RKO (cell line): ENCODE results near the gene ROR1.
"Not testable (repeated sequence)": the region's sequence is repeated elsewhere in the genome, so short reads cannot be mapped to it uniquely, and the experiment has no call there.

Source experiments
- DNase-seq: peaks from one replicate; pipeline ENCODE4 v3.0.0-alpha.2; 2016; ENCODE audit warnings: low spot score

Gene ROR1

DNA sequence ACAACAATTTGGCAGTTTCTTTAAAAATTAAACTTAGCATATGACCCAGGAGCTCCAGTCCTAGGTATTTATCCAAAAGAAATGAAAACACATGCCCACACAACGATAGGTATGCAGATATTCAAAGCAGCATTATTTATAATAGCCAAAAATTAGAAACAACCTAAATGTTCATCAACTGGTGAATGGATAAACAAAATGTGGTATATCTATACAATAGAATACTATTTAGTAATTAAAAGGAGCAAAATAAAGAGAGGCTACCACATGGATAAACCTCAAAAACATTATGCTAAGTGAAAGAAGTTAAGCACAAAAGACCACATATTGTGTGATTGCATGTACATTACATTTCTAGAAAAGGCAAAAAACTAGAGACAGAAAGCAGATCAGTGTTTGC lies 51.3 kb downstream of the ROR1 start:
- no peak for DNase-seq

- DNase-seq, result not testable (repeated sequence)
Observed at GRCh38 chr1:63826246-63826861, 52.5 kb downstream of the ROR1 start.

GRCh38 chr1:63827411-63828321 lies 53.8 kb downstream of the ROR1 start:
- no peak for DNase-seq

- no peak for DNase-seq
Observed at GRCh38 chr1:63828322-63829044, 54.7 kb downstream of the ROR1 start.

GRCh38 chr1:63829349-63830327 lies 55.8 kb downstream of the ROR1 start:
- no peak for DNase-seq

- DNase-seq, result no peak
Observed at GRCh38 chr1:63831409-63831808, 57.6 kb downstream of the ROR1 start.

GRCh38 chr1:63833363-63834119 lies 59.7 kb downstream of the ROR1 start:
- DNase-seq, result no peak

- DNase-seq, result no peak
Observed at GRCh38 chr1:63835128-63835527, 61.3 kb downstream of the ROR1 start.

GRCh38 chr1:63836374-63836773 lies 62.6 kb downstream of the ROR1 start:
- DNase-seq, result no peak

DNA sequence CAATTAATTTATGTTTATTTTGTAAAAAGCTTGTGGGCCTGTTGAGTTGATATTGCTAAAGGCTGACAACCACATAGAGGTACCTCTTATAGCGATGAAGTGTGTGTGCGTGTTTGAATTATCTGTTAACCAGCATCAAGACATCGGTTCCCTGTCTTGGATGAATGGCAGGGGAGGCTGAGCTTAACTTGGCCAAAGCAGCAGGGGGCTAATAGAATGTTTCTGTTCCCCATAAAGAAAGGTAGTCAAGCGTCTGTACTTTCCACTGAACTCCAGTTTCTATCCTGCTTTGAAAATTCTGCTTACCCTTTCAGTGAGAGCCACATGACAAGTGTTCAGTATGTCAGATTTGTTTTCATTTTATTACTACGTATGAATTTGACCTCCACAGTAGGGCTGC lies 63.0 kb downstream of the ROR1 start:
- DNase-seq, result no peak

GRCh38 chr1:63843010-63843409 lies 69.2 kb downstream of the ROR1 start:
- DNase-seq, result no peak

DNA sequence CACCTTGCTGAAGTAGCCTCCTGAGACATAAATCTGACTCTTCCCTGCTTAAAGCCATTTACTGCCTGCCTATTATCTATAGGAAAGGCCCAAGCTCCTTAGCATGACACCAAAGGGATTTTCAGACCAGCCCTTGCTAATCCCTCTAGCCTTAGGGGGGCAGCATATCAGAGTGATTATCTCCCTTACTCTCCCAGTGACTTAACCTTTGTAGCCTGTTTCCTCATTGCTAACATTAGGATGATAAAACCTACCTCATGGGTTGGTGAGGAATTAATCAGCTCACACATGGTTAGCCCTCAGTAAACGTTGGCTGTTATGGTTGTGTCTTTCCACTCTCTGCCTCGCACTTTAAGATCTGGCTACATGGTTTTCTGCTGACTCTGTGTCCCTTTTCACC lies 70.1 kb downstream of the ROR1 start:
- no peak for DNase-seq

- no peak for DNase-seq
Observed at GRCh38 chr1:63845346-63845745, 71.5 kb downstream of the ROR1 start.

DNA sequence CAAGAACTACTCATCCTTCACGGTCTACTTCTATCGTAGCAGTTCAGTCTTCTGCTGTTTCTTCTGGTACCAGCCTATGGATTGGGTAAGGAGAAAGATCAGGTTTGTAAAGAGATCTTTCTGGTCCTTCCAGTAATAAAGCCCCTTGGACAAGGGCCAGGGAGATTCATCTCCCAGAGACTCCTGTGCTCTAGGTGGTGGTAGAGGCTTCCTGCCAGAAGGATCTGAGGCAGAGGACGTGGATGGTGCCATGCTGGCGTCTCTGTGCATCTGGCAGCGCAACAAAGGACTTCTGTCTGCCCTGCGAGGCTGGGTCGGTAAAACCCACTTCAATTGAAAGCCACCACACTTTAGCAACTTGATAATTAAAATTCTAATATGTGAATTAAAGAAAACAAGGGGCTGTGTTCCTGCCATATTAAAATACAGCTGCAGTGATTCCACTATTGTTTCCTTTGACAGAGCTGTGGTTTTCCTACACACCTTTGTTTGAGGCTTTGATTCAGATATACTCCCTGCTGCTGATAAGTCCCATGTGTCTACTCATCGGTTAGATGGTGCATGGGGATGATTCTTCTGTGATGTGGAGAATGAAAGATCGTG lies 73.6 kb downstream of the ROR1 start:
- no peak for DNase-seq

- DNase-seq, result no peak
Observed at GRCh38 chr1:63848733-63849132, 74.9 kb downstream of the ROR1 start.

- no peak for DNase-seq
Observed at GRCh38 chr1:63849149-63849548, 75.3 kb downstream of the ROR1 start.

GRCh38 chr1:63854091-63854490 lies 80.3 kb downstream of the ROR1 start:
- no peak for DNase-seq

GRCh38 chr1:63855942-63856341 lies 82.1 kb downstream of the ROR1 start:
- DNase-seq, result no peak

GRCh38 chr1:63856924-63857323 lies 83.1 kb downstream of the ROR1 start:
- no peak for DNase-seq

DNA sequence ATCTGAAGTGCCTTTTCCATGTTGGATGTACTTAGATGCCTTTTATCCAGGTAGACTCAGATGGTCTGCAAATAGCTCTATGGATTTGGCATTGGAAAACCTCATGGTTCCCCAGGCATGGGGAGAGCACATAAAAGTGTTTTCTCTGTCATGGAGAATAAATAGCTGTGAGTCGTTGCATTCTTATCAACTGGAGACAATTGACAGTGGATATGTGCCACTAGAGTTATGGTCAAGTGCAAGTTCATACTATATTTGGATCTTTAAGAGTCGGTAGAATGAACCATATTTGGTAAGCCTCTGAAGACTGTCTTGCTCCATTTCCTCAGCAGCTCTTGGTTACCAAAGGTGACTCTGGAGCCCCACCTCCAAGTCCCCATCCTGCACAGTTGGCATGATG lies 83.7 kb downstream of the ROR1 start:
- no peak for DNase-seq

- DNase-seq, result no peak
Observed at GRCh38 chr1:63858153-63858552, 84.3 kb downstream of the ROR1 start.
